Naive B cell (primary cell): ENCODE data around the gene SESN3. TPM values are rescaled to one million over a fixed set of nuclear protein-coding genes. Genes with fewer than 3 reads are reported as not detected.

ENCODE experiments used
- ATAC-seq, 2 donors: fragments of 150-1000 bp; cut with Tn5 transposase; 2 replicates each; pipeline ENCODE4 v1.10.0; 2021; ENCODE audit warnings: low read depth in 2 of 2, mild to moderate bottlenecking in 2 of 2, moderate library complexity in 2 of 2
- DNase-seq: peaks from one replicate; pipeline ENCODE4 v3.0.0; 2022
- H3K27ac Mint-ChIP-seq, 6 donors: one replicate each; pipeline ENCODE4 v1.8.0; 2020 to 2022; ENCODE audit warnings: mild to moderate bottlenecking in 6 of 6, mixed read lengths in 6 of 6, moderate library complexity in 5 of 6, inconsistent platforms in 2 of 6
- H3K27me3 Mint-ChIP-seq, 3 donors: one replicate each; pipeline ENCODE4 v1.8.0; 2021 to 2022; ENCODE audit warnings: mixed read lengths in 3 of 3, mild to moderate bottlenecking in 1 of 3
- H3K36me3 Mint-ChIP-seq, 2 donors: one replicate each; pipeline ENCODE4 v1.8.0; 2020 to 2022; ENCODE audit warnings: mixed read lengths in 2 of 2, inconsistent platforms in 1 of 2, mild to moderate bottlenecking in 1 of 2
- H3K4me1 Mint-ChIP-seq, 3 donors: one replicate each; pipeline ENCODE4 v1.8.0; 2020 to 2022; ENCODE audit warnings: mixed read lengths in 3 of 3, inconsistent platforms in 1 of 3, mild to moderate bottlenecking in 1 of 3, moderate library complexity in 1 of 3
- H3K4me3 Mint-ChIP-seq, 8 donors: one replicate each; pipeline ENCODE4 v1.8.0; 2020 to 2022; ENCODE audit warnings: mild to moderate bottlenecking in 8 of 8, mixed read lengths in 8 of 8, moderate library complexity in 8 of 8, inconsistent platforms in 2 of 8
- H3K9me3 Mint-ChIP-seq, 7 donors: one replicate each; pipeline ENCODE4 v1.8.0; 2020 to 2022; ENCODE audit warnings: mixed read lengths in 7 of 7, mild to moderate bottlenecking in 5 of 7, inconsistent platforms in 2 of 7, moderate library complexity in 1 of 7
- polyA plus RNA-seq, 6 donors: library from polyadenylated mRNA; unstranded; fragments of 300-500 nt; fragmentation: Illumina TruSeq; gene quantifications; one replicate each; pipeline ENCODE4 v1.2.3, GENCODE V29; 2021; ENCODE audit warnings: low read depth in 6 of 6

SESN3 gene
- polyA plus RNA-seq, 6 donors from 2014 or later, result 2.1 to 3.4 (median 2.6) TPM

DNA sequence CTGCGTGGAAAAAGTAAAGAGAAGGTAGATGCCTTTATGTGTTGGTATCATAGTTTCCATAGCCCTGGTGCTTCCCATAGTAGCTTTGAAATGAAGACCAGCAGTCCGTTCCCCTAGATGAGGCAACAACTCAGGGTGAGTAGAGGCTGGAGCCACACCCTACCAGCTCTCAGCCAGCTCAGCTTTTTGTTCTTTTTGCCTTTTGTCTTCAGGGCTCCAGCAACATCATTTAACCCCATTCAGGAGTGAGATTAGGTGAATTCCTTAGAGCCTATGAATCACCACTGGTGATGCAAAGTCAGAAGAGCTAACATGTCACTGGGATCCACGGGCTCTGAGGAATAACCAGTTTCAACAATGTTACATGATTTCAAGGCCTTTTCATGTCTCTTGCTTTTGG is 14.0 kb upstream of the SESN3 start:
- Mint-ChIP-seq H3K27ac (peak overlapping the region in 1 of 6 donors; percentile 16), H3K27me3 (no peaks in the 10 kb centered on the region), H3K4me1 (peaks cover 23 to 45% (median 28%) of the 10 kb centered on the region in 3 donors), H3K4me3 (no peak overlapping the region), H3K9me3 (peaks cover 0 to 2% (median 0%) of the 10 kb centered on the region in 7 donors), H3K36me3 (no peaks in the 10 kb centered on the region)
- ATAC-seq (no peak), DNase-seq (no peak)

DNA sequence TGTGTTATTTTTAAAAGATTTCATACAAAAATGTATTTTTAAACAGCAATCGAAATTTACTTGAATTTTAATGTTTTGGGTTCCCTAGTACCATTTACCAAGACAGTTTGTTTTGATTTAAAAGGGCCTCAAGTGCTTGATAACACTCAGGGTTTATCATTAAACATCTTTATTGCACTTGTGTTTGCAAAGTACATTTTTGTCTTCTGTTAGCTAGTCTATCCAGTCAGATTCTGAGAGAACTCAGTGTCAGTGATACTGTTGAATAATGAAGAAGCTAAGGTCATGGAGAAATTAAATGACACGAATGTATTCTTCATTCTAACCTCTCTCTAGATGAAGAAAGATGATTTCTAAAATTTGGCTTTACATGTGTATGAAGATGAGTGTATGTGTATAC is 12.7 kb upstream of the SESN3 start:
- ATAC-seq, result no peak
- no peak overlapping the region for H3K4me3 Mint-ChIP-seq
- H3K27ac Mint-ChIP-seq, result no peak overlapping the region
- DNase-seq, result no peak
- no peaks in the 10 kb centered on the region for H3K27me3 Mint-ChIP-seq
- no peaks in the 10 kb centered on the region for H3K36me3 Mint-ChIP-seq
- peaks cover 0 to 2% (median 0%) of the 10 kb centered on the region in 7 donors for H3K9me3 Mint-ChIP-seq
- H3K4me1 Mint-ChIP-seq, result peaks cover 16 to 33% (median 20%) of the 10 kb centered on the region in 3 donors

DNA sequence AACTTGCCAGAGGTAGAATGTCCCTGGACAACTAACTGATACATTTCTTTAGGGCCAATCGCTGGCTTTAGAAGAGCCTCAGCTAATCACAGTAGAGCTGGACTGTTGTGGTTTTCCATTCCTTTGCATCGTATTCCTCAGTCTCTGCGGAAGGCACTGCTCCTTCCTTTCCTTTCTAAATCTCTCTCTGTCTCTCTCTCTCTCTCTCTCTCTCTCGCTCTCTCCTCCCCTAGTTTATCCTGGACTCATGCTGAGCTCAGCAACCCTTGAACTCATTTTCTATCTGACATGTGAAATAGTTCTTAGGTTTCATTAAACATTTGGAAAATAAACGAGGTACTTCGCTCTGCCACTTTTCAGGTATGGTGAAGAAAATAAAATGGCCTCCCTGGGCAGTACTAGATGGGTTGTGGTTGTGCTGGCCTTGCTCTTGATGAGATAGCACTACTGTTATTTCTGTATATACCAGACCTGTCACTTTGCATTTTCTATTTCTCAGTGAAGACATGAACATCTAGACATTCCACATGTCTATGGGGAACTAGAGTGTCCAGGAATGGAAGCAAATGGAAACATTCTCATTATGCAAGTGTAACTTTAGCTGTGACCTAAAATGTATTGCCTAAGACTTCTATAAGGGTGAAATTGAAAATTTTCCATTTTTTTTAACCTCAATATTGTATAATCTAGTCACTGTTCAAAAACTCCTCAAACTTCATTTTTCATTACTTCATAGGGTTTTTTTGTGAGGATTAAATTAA is 12.0 kb upstream of the SESN3 start:
- peaks cover 14 to 27% (median 18%) of the 10 kb centered on the region in 3 donors for H3K4me1 Mint-ChIP-seq
- ATAC-seq (no peak), DNase-seq (no peak)
- H3K27me3 Mint-ChIP-seq, result no peaks in the 10 kb centered on the region
- peak overlapping the region in 2 of 8 donors; percentile 21 to 34 for H3K4me3 Mint-ChIP-seq
- peaks cover 0 to 2% (median 0%) of the 10 kb centered on the region in 7 donors for H3K9me3 Mint-ChIP-seq
- no peaks in the 10 kb centered on the region for H3K36me3 Mint-ChIP-seq
- peak overlapping the region in 3 of 6 donors; percentile 7 to 47 (median 26) for H3K27ac Mint-ChIP-seq

DNA sequence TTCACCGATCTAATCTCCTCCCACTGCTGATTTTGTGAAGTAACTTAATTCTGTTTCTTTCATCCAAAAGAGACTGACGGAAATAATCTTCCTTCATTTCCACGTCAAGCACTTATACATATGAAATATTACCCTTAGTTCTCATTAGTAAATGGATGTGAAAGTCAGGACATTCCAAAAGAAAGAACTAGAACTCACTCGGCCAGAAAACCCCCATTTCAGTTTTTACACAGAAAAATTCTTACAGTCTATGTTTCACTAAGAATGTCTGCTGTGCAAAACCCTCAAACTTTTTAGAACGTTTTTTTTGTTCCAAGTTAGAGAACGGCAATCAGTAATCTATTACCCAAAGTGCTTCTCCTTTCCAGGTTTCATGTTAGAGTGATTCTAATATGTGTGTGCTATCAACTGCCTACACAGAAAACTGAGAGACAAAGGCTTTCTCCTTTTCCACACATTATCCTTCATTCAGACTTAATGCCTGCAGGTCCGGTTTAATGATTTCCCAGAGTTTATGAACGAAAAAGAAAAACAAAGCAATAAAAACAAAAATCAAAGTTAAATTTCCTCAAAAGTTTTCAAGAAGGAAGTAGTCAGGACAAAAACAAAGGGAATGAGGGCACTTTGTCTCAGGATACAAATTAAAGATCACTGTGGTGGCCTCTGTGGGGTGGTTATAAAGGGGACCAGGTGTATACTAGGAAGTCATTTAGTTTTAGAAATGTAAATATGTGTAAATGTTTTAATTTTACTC is 11.3 kb upstream of the SESN3 start:
- H3K4me3 Mint-ChIP-seq, result peak overlapping the region in 3 of 8 donors; percentile 47 to 61 (median 54)
- H3K27me3 Mint-ChIP-seq, result no peaks in the 10 kb centered on the region
- peaks cover 10 to 23% (median 18%) of the 10 kb centered on the region in 3 donors for H3K4me1 Mint-ChIP-seq
- peak overlapping the region in 5 of 6 donors; percentile 4 to 88 (median 29) for H3K27ac Mint-ChIP-seq
- no peaks in the 10 kb centered on the region for H3K36me3 Mint-ChIP-seq
- H3K9me3 Mint-ChIP-seq, result peaks cover 0 to 2% (median 0%) of the 10 kb centered on the region in 7 donors
- ATAC-seq (peak; percentile 28 to 55), DNase-seq (no peak)

DNA sequence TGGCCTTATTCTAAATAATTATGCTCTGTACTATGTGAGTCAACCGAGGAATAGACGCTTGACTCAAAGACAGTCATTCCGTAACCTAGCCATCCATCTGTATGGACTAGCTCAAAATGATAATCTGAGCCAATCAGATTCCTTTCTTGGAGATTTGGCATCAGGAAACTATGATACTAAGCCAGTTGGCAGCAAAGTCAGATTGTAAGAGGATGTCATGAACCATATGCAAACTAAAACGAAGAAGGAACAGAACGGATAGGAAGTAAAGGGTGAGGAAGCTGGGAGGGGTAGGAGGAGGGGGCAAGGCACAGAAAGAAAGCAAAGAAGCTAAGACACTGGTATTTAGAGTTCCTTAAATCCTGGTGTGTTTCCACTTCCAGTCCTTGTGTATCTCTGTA is 10.7 kb upstream of the SESN3 start:
- Mint-ChIP-seq H3K9me3 (peaks cover 0 to 2% (median 0%) of the 10 kb centered on the region in 7 donors), H3K27me3 (no peaks in the 10 kb centered on the region), H3K4me1 (peaks cover 10 to 23% (median 18%) of the 10 kb centered on the region in 3 donors), H3K36me3 (no peaks in the 10 kb centered on the region), H3K27ac (peak overlapping the region in 4 of 6 donors; percentile 4 to 72 (median 38)), H3K4me3 (peak overlapping the region in 5 of 8 donors; percentile 6 to 61 (median 54))
- ATAC-seq (peak; percentile 52 to 75), DNase-seq (no peak)

DNA sequence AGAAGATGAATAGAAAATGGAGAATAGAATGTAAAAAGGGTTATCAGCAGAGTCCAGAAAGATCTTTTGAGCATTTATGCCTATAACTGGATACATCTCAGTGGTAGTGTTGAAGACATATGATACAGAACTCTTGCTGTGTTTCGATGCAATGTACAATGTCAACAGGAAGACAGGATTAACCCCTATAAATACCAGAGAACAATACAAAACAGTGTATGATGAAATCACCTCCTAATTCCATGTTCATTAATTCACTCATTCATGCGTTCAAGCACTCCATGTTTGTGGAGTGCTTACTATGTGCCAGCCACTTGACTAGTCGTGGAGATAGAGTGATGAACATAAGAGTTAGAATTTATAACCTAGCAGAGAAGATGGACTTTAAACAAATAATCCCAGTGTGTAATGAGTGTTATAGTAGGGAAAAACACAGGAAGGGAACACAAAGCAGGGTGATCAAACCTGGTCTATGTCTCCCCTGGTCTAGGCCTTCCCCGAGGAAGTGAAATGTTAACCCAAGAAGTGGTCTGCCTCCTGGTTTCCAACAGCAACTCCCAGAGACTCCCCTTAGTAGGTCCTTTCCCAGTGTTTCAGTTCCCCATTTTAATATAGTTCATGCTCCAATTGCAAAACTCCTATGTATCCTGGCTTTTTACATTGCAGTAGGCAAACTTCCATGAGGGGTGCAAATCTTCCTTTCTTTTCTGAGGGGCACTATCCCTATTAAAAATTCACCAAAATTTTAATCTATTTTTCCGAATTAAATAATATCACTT is 9.1 kb upstream of the SESN3 start:
- no peak for DNase-seq
- Mint-ChIP-seq H3K9me3 (no peaks in the 10 kb centered on the region), H3K27ac (no peak overlapping the region), H3K36me3 (no peaks in the 10 kb centered on the region), H3K4me3 (no peak overlapping the region), H3K27me3 (no peaks in the 10 kb centered on the region), H3K4me1 (peaks cover 10 to 23% (median 18%) of the 10 kb centered on the region in 3 donors)
- ATAC-seq, result no peak

DNA sequence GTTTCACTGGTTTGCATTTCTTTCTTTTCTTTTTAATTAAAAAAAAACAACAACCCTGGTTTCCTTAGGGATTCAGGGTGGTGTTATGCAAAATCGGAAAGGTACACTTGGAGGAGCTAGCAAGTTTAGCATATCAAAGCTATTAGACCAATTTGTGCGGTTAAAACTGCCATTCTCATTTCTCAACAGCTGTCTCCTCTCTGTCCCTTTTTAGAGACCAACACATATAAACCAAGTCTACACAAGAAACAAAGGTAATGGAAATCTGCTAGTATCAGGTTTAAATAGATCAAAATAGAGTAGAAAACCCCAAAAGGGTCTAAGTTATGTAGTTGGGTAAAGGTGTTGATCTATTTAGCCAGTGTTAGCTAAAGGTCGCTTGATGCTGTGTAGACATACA is 1.7 kb upstream of the SESN3 start:
- Mint-ChIP-seq H3K4me1 (peaks cover 17 to 37% (median 25%) of the 10 kb centered on the region in 3 donors), H3K9me3 (no peaks in the 10 kb centered on the region), H3K27ac (no peak overlapping the region), H3K36me3 (no peaks in the 10 kb centered on the region), H3K27me3 (no peaks in the 10 kb centered on the region), H3K4me3 (no peak overlapping the region)
- no peak for ATAC-seq
- no peak for DNase-seq

DNA sequence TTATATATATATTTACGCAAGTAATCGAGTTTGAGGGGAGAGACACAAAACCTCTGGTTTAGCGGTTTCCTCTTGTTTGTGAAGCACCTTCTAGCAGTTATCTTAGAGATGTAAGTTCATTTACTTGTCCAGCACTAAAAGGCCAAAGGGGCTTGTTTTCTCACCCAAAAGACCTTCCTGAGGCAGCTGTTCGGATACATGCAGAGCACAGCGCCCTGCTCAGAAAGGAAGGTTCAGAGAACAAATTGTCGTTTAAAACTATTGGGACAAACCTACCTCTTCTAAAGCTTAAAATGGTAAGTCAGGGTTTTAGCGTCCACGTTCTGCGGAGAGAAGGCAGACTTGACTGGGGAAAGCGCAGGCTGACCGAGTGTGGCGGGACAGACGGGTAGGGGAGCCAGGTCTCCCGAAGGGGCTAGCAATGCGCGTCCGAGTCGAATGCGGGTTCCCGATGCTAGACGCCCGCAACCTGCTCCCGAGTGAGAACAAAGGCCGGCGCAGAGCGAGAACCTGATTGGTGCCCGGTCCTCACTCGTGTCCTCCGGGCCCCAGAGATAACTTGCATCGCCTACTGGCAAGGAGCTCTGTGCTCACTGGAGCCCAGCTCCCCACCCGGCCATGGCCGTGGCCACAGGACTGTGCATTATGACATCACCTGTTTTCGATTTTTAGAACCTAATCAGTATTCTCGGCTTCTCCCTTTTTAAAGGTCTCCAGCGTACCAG is 1.0 kb upstream of the SESN3 start:
- H3K4me3 Mint-ChIP-seq, result no peak overlapping the region
- H3K9me3 Mint-ChIP-seq, result no peaks in the 10 kb centered on the region
- H3K27ac Mint-ChIP-seq, result no peak overlapping the region

DNA sequence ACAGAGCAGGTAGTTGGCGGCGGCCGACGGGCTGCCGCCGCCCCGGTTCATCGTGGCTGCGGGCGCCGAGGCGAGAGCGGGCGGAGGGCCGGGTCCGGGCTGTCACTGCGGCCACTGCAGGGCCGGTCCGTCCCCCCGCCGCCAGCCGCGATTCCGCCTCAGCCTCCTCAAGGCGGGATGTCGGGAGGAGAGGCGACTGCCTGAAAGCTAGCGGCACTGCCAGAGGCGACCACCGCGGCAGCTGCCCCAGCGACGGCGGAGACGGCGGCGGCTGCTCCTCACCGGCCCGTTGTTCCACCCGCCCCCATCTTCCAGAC is 234 bp downstream of the SESN3 start:
- DNase-seq (no peak), ATAC-seq (no peak)
- Mint-ChIP-seq H3K36me3 (peaks cover 0 to 6% of the 10 kb centered on the region in 2 donors), H3K9me3 (no peaks in the 10 kb centered on the region), H3K27me3 (no peaks in the 10 kb centered on the region), H3K4me1 (peaks cover 23 to 51% (median 30%) of the 10 kb centered on the region in 3 donors), H3K27ac (peak overlapping the region in 1 of 6 donors; percentile 95), H3K4me3 (peak overlapping the region in 6 of 8 donors; percentile 88 to 99 (median 99))

More for the DNA sequence above, 1.0 kb upstream of the SESN3 start:
- peaks cover 17 to 42% (median 25%) of the 10 kb centered on the region in 3 donors for H3K4me1 Mint-ChIP-seq
- H3K36me3 Mint-ChIP-seq, result no peaks in the 10 kb centered on the region
- DNase-seq (peak; percentile 78), ATAC-seq (peak; percentile 36 to 42)
- no peaks in the 10 kb centered on the region for H3K27me3 Mint-ChIP-seq

DNA sequence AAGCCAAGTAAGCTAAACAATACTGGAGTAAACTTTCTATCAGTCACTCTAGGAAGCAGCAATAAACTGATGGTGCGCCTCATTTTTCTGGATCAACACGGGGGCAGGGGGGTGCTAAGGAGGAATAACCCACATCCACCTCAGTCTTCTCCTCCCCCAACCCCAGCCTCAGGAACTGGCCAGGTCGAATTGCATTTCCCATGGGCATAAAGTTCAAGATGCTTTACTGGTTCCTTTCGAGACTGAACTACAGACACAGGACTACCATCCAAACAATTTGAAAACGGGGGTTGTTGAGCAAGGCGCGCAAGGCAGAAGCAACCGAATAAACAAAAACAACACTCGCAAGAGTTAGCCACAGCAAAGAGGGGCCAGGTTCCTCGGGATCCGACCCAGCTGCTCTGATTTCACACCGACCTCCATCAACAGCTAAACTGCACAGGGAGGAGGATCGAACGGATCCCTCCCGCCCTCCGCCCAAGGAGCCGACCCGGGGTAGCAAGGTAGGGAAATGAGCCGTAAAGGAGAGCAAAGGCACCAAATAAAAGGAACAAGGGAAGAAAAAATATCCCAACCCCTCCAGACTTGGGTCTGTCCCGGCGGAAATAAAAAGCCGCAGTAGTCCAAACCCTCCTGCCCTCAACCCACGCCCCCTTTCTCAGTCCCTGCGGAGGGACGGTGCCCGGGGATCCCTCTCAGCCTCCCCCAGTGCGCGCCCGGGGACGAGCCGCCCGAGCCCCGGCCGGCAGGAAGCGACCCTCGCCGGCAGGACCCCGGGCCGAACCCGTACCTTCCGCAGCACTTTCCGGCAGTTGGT is 801 bp downstream of the SESN3 start:
- Mint-ChIP-seq H3K4me3 (peak overlapping the region in 7 of 8 donors; percentile 88 to 100 (median 99)), H3K27me3 (no peaks in the 10 kb centered on the region), H3K36me3 (peaks cover 0 to 11% of the 10 kb centered on the region in 2 donors), H3K9me3 (peaks cover 0 to 3% (median 0%) of the 10 kb centered on the region in 7 donors), H3K27ac (peak overlapping the region in 5 of 6 donors; percentile 94 to 97 (median 96)), H3K4me1 (peaks cover 23 to 56% (median 34%) of the 10 kb centered on the region in 3 donors)
- no peak for ATAC-seq
- peak; percentile 25 for DNase-seq

DNA sequence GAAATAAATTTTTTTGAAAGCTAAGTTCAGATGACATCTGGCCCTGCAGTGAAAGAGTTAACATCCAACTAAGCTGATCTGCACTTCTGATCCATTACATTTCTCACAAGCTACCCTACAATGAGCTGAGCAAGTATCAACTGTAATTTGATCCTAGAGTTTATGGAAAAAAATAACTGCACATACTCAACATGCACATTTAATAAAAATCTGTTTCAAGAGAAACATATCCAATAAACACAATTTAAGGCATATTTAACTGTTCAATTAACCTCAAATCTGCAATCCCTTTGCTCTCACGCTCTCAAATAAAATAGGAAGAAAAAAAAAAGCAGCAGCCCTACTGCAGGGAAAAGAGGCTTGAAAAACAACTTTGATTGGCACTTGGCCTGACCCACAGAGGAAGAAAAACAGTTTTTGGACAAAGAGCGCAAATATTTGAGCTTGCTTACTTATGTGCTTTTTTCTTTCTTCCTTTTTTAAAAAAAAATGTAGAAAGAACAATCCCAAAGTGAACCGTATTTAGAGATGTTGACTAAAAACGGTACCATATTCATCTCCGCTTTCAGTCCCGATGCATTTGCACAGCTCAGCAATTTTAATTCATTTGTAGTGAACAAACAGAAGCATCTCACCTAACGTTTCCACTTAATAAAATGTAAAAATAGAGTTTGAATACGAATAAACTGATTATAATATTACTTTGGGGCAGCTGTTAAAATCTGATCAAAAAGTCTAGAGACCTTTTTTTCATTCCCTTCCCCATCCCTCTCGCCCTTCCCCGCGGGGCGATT is 1.6 kb downstream of the SESN3 start:
- peak overlapping the region in 5 of 6 donors; percentile 26 to 97 (median 96) for H3K27ac Mint-ChIP-seq
- no peak for ATAC-seq
- H3K9me3 Mint-ChIP-seq, result peaks cover 0 to 3% (median 0%) of the 10 kb centered on the region in 7 donors
- peak overlapping the region in 7 of 8 donors; percentile 88 to 100 (median 99) for H3K4me3 Mint-ChIP-seq
- no peaks in the 10 kb centered on the region for H3K27me3 Mint-ChIP-seq
- peaks cover 23 to 63% (median 34%) of the 10 kb centered on the region in 3 donors for H3K4me1 Mint-ChIP-seq
- DNase-seq, result no peak
- H3K36me3 Mint-ChIP-seq, result peaks cover 0 to 20% of the 10 kb centered on the region in 2 donors
